NCI-H2171 treated with DMSO at 0.1 percent for 48 hours (cell line): ENCODE measurements around the gene CCK.
A peak's percentile ranks its signal among the peaks of the same experiment; 100 is the strongest.
"Not testable (repeated sequence)": the region's sequence is repeated elsewhere in the genome, so short reads cannot be mapped to it uniquely, and the experiment has no call there.

ENCODE experiments used
- DNase-seq: peaks from one replicate; lab custom pipeline; 2025; lab: John Stamatoyannopoulos, UW

The CCK gene, protein sequence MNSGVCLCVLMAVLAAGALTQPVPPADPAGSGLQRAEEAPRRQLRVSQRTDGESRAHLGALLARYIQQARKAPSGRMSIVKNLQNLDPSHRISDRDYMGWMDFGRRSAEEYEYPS

DNA sequence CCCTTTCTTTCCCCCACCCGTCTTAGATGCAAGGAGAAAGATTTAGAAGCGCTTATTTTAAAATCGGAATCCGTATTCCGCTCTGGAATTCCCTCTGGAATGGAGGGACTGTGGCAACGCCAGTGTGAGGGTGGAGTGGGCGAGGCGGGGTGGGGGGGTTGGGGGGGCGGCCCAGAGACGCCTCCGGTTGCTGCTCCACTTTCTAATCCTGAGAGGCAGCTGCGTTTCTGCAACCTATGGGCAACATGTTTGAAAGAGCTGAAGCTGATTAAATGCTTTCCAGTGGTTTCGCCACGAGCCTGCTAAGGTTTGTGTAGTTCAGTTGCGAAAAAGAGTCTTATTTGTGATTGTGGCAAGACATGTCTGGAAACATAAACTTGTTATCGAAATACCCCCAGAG lies at the start of gene CCK:
TSS of gene CCK (minus strand) at position 101 of the 400 bp plus-strand sequence. CDS start 2,555 bp downstream, outside the sequence.
- DNase-seq, result no peak

DNA sequence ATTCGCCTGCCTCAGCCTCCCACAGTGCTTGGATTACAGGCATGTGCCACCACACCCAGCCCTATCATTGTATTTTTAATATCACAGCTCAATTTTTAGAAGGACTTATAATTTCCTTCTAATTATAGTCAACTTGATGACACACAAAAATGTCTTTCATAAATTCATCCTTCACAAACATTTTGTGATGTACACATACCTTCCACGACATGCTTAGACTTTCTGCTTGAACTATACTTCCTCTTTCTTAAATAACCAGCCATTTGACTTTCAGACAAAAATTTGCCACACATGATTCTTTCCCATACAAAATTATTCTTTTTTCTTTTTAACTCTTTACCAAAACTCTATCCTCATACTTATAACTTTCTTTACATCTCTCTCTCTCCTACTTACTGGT lies 48.4 kb upstream of the CCK start:
- DNase-seq, result no peak

DNA sequence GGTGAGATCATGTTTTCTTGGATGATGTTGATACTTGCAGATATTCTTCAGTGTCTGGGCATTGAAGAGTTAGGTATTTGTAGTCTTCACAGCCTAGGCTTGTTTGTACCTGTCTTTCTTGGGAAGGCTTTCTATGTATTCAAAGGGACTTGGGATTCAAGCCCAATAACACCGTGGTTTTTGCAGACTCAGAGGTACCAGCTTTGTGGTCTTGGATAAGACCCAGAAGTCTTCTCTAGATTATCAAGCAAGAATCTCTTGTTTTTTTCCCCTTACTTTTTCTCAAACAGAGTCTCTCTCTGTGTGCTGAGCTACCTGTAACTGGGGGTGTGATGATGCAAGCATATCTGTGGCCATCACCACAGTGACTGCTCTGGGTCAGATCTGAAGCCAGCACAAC lies 42.7 kb upstream of the CCK start:
- DNase-seq, result no peak

DNA sequence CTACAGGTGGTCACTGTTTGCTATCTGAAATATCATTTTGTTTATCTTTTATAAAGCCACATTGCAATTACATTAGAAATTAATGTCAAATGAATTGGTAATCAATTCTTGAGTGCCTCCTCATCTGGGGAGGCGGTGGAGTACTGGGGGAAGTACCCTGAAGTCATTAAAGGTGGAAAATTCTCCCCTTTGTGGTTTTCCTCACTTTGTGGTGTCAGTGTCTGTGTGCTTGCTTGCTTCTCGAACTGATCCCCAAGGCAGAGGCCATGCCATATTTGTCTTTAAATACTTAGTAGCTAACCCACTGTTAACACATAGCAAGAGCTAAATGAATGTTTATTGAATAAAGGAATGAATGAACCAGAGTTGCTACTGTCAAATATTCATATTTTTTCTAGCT lies 40.5 kb upstream of the CCK start:
- DNase-seq, result no peak

DNA sequence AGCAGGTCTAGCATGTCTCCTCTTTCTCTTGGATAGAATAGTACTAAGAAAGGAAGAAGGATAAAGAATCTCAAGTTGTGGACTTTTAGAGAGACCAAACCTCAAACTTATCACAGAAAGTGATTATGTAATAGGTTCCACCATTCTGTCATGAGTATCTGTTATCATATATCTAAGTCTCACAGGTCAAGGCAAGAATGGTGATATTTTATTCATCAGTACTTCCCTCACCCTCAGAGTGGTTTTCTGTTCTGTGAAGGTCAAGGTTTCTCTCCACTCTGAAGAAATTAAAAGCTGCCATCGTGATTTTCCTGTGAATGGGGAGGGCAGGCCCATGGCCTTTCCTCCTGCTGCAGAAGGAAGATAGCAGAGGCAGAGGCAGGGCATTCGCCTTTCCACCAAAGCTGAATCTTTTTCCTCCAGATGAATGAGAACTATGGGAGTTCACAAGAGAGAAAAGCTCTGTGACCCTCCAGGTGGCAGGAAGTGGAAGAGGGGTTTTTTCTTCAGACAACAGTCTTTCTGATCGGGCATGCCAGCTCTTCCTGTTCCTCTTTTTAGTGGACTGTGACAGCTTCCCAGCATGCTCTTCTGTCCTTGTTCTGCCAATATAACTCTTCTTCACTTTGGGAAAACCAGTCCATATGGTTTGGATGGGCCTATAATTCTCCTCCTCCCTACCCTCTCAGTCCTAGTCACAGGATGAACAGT lies 37.1 kb upstream of the CCK start:
- DNase-seq, result no peak

DNA sequence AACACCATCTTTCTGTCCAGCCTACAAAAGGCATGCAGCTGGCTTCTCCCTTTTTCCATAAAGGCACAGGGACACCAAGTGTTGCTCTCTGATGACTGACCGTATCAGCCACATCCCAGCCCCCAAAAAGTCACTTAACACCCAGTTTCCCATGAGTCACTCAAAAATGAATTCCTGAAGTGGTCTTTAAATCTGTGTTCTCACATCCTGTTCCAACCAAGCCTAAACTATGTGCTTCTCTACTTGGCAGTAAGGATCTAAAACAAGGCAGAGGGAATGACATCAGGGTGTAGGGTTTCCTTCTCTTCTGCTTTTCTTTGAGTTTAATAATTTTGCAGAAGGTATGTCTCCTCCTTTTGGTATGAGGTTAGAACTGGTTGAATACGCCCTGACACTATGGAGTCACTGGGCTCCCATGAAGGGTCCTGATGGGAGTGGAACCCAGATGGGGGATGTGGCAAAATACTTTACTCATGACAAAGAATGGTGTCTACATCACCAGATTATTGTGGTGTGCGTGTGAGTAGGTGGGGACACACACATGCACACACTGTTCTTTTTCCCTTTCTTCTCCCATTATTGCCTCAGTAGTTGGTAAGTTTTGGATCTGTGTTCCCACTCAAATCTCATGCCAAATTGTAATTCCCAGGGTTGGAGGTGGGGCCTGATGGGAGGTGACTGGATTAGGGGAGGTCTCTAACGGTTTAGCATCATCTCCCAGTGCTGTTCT lies 35.6 kb upstream of the CCK start:
- DNase-seq, result no peak

DNA sequence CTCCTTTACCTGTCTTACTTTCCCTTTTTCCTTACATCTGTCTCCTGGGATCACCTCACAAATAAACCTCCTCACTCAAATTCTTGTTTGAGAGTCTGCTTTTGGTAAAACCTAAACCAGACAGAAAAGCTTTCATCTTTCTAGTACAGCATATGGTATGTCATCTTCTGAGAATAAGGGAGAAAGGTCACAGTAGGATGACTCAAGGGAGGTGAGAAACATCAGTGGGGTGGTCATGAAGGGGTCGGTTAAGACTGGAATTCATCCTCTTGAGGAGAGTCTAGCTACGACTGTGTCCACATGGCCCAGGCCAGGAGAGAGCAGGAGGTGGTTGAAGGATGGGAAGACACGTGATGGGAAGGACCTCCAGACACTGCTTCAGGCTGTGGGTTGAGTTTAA lies 34.8 kb upstream of the CCK start:
- no peak for DNase-seq

DNA sequence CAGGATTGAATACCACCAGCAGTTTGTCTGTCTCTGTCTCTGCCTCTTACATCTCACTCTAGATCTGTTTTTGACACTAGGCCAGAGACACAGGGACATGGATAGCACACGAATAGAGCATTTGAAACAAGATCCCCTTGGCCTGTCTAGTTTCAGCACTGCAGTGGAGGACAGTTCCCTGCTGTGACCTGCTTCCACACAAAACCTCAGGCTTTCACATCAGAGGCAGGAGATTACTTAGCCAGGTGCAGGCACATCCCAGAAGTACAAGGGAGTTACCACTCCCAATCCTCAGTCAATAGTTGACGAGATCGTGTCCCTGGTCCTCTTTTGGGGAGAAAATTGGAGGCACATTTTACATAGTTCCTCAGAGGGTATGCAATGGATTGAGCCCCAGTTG lies 34.0 kb upstream of the CCK start:
- DNase-seq, result no peak

DNA sequence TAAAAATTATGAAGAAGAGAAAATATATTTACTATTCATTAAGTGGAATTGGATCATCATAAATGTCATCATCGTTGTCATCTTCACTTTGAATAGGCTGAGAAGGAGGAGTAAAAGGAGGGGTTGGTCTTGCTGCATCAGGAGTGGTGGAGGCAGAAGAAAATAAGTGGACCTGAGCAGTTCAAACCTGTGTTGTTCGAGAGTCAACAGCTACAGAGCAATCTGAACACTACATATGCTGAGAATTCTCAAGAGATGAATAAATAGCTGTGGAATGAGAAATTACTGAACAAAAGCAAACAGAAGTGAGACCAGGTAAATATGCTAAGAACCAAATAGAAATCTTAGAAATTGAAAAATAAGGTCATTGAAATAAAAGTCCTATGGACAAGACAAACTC lies 32.3 kb upstream of the CCK start:
- DNase-seq, result no peak

DNA sequence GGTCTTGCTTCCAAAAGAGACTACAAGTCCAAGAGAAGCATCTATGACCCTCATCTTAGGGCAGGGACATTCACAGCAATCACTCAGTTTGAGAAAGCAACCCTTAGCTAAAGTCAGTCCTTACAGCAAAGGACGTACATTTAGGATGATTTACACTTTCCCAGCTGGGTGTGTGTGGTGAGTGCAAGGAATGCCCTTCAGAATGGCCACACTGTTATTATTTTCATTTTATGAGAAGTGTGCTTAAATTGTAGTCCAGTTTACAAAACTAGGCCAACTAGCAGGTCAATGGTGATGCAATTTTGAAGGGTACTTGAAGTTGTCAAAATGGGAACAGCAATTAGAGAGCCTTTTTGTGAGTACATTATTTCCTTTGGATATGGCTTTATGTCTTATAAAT lies 26.0 kb upstream of the CCK start:
- no peak for DNase-seq

DNA sequence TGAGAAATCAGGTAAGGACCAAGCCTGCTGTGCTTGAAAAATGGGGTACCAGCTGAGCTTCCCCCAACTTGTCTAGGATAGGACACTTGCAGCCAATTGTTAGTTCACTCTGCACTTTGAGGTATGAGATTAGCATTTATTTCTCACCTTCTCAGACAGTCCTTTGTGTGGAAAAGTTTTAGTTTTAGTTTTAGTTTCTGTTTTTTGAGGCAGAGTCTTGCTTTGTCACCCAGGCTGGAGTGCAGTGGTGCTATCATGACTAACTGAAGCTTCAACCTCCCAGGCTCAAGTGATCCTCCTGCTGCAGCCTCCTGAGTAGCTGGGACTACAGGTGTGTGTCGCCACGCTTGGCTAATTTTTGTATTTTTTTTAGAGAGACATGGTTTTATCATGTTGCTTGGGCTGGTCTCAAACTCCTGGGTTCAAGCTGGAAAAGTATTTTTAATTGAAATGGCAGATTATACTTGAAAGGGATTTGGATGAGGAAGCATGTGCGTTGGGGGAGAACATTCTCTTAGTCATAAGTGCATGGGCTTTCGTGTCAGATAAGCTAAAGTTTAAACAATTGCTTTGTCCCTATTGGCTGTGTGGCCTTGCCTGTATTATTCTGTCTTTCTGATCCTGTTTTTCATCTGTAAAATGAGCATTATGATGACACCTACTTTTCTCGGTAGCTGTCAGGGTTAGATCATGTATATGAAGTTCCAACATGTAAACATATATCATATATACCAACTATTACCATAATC lies 25.2 kb upstream of the CCK start:
- DNase-seq, result no peak

DNA sequence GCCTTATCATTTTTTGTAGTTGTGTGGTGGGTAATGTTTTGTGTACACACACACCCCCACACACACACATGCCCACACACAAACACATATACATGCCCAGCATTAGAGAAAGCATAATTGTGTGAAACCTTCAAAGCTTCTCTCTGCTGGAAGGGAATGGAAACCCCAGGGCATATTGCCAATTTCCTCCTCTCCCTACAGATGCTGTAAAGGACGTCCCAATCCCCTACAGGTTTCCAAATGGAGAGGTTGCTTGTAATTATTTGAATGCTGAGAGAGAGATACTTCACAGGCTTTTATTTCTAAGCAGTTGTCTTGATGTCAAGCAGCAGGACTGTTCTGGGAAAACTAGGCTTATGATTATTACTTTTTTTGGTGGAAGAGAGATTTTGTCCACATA lies 23.0 kb upstream of the CCK start:
- peak; percentile 66 for DNase-seq

DNA sequence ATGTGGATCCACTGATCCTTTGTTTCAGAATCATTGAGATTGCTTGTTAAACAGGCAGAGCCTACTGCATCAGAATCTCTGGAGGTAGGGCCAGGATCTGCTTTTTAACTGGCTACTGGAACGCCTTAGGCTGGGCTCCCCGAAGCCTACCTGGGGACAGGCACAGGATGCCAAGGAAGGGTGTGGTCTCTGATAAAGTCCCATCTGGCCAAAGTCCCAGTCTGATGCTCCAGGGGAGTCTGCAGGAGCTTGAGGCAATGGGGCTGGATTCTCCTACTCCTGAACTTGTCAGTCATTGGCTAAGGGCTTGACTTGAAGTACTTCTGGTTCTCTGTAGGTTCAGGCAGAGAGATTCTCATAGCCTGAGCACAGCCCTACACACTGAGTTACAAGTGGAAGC lies 22.4 kb upstream of the CCK start:
- no peak for DNase-seq

DNA sequence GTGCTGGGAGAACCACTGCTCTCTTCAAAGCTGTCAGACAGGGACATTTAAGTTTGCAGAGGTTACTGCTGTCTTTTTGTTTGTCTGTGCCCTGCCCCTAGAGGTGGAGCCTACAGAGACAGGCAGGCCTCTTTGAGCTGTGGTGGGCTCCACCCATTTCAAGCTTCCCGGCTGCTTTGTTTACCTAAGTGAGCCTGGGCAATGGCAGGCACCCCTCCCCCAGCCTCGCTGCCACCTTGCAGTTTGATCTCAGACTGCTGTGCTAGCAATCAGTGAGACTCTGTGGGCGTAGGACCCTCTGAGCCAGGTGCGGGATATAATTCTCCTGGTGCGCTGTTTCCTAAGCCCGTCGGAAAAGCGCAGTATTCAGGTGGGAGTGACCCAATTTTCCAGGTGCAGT lies 21.4 kb upstream of the CCK start:
- not testable (repeated sequence) for DNase-seq

DNA sequence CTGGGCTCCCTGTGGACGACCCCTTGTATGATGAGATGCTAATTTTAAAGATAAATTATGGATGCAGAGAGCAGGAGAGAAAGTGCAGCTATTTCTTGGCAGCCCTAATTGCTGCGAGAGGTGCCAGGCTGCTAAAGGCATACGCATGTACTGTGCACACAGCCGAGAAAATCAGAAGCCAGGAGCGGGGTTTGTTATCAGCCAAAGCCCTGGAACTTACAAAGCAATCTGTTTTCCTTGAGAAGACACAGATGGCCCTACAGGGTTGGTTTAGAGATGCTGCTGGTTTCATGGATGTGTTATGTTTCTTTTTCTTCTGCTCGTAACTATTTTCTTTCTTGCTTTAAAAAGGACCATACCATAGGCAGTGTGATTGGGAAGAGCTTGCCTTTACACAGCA lies 11.7 kb upstream of the CCK start:
- peak; percentile 3 for DNase-seq

DNA sequence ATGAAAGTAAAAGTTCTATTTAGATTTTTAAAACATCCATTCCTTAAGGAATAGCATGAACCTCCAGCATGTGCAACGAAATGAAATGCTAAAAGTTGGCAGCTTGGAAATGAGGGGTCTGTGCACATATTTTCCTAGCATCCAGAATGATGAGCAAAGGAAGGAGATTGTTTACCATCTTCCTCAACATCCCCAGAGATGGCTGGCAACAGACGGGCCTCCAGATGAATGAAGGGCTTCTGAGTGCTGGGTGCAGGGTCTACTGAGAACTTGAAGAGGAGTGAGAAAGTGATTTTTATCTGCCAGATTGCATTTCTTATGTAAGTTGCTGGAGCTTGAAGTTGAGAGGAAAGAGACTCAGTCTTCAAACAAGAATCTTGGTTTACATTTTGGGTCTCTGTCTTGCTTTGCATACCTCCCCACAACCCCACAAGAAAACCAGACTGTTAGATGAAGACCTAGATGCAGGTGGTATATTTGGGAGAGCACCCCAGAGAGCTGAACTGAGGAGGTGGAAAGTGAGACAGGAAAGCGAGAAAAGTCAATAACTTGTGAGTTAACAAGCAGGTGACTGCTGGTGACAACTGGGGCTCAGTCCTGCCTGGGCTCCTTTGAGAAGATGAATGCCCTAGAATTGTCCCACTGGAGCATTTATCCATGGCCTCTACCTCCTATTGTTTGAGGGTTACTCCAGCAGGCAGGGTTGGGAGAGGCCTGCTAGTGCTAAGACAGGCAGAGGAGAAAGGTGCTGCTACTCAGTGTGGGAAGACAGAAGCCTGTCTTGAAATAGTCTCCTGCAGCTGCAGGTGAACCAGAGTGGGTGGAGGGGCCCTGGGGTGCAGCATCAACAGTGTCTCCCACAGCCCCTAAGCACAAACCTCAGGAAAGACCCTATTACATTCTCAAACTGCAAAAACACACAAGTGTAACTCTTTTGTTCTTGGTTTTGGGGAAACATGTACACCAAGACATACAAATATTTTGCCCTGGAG lies 10.5 kb upstream of the CCK start:
- no peak for DNase-seq

DNA sequence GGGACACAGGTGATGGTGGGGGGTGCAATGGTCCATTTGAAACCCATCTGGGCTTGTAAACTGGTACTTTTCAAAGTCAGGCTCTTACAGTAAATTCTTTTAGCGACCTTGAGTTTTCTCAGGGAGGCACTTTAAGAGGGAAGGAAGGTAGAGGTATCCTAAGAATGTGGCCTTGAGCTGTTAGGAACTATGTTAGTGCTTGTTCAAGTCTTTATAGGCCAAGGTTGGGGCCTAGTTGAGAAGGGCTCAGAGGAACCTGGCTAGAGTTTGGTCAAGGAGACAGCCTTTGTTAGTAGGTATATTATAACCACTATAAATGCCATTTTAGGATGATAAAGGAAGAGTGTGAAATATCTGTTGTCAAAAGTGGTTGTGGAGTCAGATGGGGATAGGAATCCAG lies 9.2 kb upstream of the CCK start:
- DNase-seq, result no peak

DNA sequence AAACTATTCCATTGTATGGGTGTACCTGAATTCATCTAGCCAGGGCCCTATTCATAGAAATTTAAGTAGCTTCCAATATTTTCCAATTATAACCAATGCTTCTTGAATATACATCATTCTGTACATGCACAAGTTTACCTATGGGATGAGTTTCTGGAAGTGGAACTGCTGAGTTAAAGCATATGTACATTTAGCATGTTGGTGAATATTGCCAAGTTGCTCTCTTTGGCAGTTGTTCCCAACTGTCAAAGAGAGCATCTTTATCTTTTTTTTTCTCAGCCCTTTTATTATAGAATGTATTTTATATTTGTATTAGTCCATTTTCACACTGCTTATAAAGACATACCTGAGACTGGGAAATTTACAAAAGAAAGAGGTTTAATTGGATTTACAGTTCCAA lies 8.3 kb upstream of the CCK start:
- no peak for DNase-seq

DNA sequence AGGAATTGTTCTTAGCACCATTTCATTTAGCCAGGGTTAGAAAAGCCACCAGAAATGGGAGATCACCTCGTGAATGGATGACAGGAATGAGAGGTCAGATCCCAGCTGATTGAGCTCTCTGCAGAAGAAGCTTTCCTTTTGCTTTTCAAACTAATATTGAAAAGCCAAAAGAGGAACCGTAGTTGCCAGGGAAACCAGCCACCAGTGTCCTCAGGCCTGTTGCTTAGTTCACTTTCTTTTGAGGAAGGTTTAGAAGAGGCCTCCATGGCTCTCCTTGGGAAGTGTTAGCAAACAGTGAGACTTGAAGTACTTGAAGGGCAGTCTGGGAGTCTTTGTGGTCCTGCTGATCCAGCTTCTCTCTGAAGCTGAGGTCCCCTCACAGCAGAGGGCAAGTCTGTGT lies 7.4 kb upstream of the CCK start:
- DNase-seq, result no peak

DNA sequence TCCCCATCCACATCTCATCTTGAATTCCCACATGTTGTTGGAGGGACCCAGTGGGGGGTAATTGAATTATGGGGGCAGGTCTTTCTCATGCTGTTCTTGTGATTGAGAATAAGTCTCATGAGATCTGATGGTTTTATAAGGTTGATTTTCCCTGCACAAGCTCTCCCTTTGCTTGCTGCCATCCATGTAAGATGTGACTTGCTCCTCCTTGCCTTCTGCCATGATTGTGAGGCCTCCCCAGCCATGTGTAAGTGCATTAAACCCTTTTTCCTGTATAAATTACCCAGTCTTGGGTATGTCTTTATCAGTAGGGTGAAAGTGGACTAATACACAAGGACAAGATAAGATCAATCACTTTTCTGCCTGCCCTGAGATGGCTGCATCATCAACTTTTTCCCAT lies 5.8 kb upstream of the CCK start:
- DNase-seq, result no peak

DNA sequence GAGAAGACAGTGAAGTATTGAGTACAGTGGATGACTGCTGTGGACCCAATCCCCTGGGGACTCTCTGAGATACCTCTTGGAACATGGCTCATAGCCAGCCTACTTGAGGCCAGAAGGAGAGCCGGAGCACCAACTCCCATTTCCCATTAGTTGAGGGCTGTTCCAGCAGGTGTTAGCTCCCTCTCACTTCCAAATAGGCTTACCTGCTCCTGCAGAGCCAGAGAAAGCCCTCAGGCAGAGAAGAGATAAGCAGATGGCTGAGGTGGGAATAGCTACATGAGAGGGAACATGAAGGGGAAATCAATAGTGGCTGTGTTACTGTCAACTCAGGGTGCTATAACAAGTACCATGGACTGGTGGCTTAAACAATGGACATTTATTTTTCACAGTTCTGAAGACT lies 4.6 kb upstream of the CCK start:
- DNase-seq, result peak; percentile 92

DNA sequence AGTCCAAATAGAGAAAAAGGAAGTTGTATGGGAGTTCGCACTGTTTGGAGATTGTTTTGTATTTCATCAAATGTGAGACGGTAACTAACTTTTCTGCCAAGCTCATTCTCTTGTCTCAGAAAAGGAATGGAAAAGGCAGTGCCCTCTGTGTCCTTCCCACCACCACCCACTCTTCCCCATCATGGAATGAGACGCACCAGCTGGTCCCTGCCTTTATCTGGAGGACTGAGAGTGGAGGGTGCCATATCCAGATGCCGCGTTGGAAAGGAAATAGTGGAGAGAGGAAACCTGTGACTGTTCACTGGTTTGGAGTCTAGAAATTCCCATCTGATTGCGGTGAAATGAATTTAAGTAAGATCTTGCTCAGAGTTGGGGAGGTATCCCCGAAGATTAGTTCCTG lies 3.7 kb upstream of the CCK start:
- DNase-seq, result peak; percentile 44
